ENCODE results near the gene OMA1.

GRCh38 chr1:58543260-58543659 lies 3.3 kb downstream of the OMA1 start:
- no peak for TF ChIP-seq CTCF (conservative IDR thresholded peaks at IDR 0.05)
- TF ChIP-seq EZH2 (IDR thresholded peaks at IDR 0.05; ENCODE audit: low read depth) = no peak

Data from PC-9 (cell line).